Measurements from ENCODE around the gene SLC38A10. TPM values are rescaled to one million over a fixed set of nuclear protein-coding genes. Genes with fewer than 3 reads are reported as not detected.

Gene SLC38A10
- total and polyA plus RNA-seq, 2 of the 13 experiments (the other 11 are each of a cell fraction or from before 2014, with no cell fraction given), result 23.4 to 55.8 TPM

- ATAC-seq, result peak; percentile 3
- Histone ChIP-seq H3K27me3 (ENCODE audit: control insufficient read depth in 1 of 2, insufficient read depth in 2 of 2, low read length in 2 of 2) (no peaks in the 10 kb centered on the region), H2AFZ (ENCODE audit: low read length) (no peak overlapping the region), H3K4me3 (replicated peaks in 1 of 3; ENCODE audit: insufficient read depth in 1 of 3, low read depth in 2 of 3, low read length in 3 of 3) (peak overlapping the region; percentile 63 to 91 (median 87)), H4K20me1 (ENCODE audit: insufficient read depth, low read length) (no peaks in the 10 kb centered on the region; the same call in 1 of the 2 replicates), H3K79me2 (ENCODE audit: insufficient read depth, low read length) (peaks cover 12% of the 10 kb centered on the region), H3K9me3 (ENCODE audit: low read length) (no peaks in the 10 kb centered on the region), H3K4me2 (ENCODE audit: low read depth, low read length) (peak overlapping the region; percentile 93), H3K4me1 (ENCODE audit: insufficient read depth, low read length) (peaks cover 32% of the 10 kb centered on the region), H3K36me3 (replicated peaks in 1 of 2; ENCODE audit: control insufficient read depth in 1 of 2, insufficient read depth in 2 of 2, low read length in 2 of 2) (peaks cover 6 to 9% of the 10 kb centered on the region in 2 experiments; a peak in 4 of 5 replicates), H3K27ac (ENCODE audit: extremely low read length, insufficient read depth, low read length) (peak overlapping the region; percentile 37), H3K9ac (ENCODE audit: insufficient read depth, low read depth, low read length) (peak overlapping the region; percentile 74)
- intact Hi-C loops (cut with micrococcal nuclease; ENCODE audit: unreplicated experiment) (loop anchor here (5.0 kb wide), 1 partner anchor 80 kb away; no protein-coding TSS in a partner anchor), in situ Hi-C loops (cut with HindIII; ENCODE audit: extremely low pct_ligation_motif_present, low pct_unique_long_range_greater_than_20kb) (no loop called here)
- 0% methylated on average over 10 of the region's 30 CpGs for WGBS (ENCODE audit: low lambda C conversion rate)
- DNase-seq (ENCODE audit: low spot score), result no peak
- POLR2A ChIA-PET, result interaction anchor here (0.6 to 1.4 kb wide), 24 partner anchors 9 to 675 kb away, joined by 3 to 61 read pairs (median 4); partner anchors contain the start of genes ACTG1, BAHCC1, NDUFAF8 and PVALEF
- no TSS peak for BruUV-seq (replicated peaks)
- no peak for FAIRE-seq
- CTCF ChIA-PET (ENCODE audit: low intra/inter-chr PET ratio, low total read pairs), result no interaction called here
- TF ChIP-seq ZNF350 (CRISPR knock-in tag; IDR thresholded peaks at IDR 0.05; ENCODE audit: borderline replicate concordance, low read depth), result no peak
- TF ChIP-seq EEA1 (CRISPR knock-in tag; IDR thresholded peaks at IDR 0.05; ENCODE audit: borderline replicate concordance), result peak; percentile 56; the same call in 1 of the 2 replicates
- peak; percentile 76; the same call in 1 of the 2 replicates for TF ChIP-seq ZNF83 (CRISPR knock-in tag; IDR thresholded peaks at IDR 0.05; ENCODE audit: borderline replicate concordance)
- TF ChIP-seq KDM5A (IDR thresholded peaks at IDR 0.05; ENCODE audit: borderline replicate concordance, low read length), result 0 out of 2 replicates have a peak, but pooled peaks have one; percentile 47
- 0 out of 2 replicates have a peak, but pooled peaks have one; percentile 10 for TF ChIP-seq NR2F2 (IDR thresholded peaks at IDR 0.05; ENCODE audit: borderline replicate concordance, low read depth)
- 0 out of 2 replicates have a peak, but pooled peaks have one; percentile 17 for TF ChIP-seq ATF7-NPFF (CRISPR knock-in tag; IDR thresholded peaks at IDR 0.05; ENCODE audit: low read depth)
- TF ChIP-seq HNRNPK (IDR thresholded peaks at IDR 0.05; ENCODE audit: low read depth, low read length, poor library complexity, severe bottlenecking), result peak; percentile 84
- TF ChIP-seq ZNF282 (IDR thresholded peaks at IDR 0.05; ENCODE audit: partially characterized antibody), result no peak
- TF ChIP-seq POLR2G (IDR thresholded peaks at IDR 0.05; ENCODE audit: low read depth, low read length), result no peak
- no peak for TF ChIP-seq ZNF207 (IDR thresholded peaks at IDR 0.05; ENCODE audit: borderline replicate concordance)
- 0 out of 2 replicates have a peak, but pooled peaks have one; percentile 44 for TF ChIP-seq ATF3 (CRISPR knock-in tag; IDR thresholded peaks at IDR 0.05)
- no peak for TF ChIP-seq ZNF274 (CRISPR knock-in tag; IDR thresholded peaks at IDR 0.05)
- TF ChIP-seq GFI1 (CRISPR knock-in tag; IDR thresholded peaks at IDR 0.05; ENCODE audit: borderline replicate concordance), result 0 out of 2 replicates have a peak, but pooled peaks have one; percentile 11
- TF ChIP-seq ARNTL (CRISPR knock-in tag; IDR thresholded peaks at IDR 0.05), result 0 out of 2 replicates have a peak, but pooled peaks have one; percentile 11
- 0 out of 2 replicates have a peak, but pooled peaks have one; percentile 36 for TF ChIP-seq ARHGAP35 (CRISPR knock-in tag; IDR thresholded peaks at IDR 0.05; ENCODE audit: borderline replicate concordance)
- TF ChIP-seq NR2F1 (CRISPR knock-in tag; IDR thresholded peaks at IDR 0.05), result no peak
- peak; percentile 74; the same call in 1 of the 2 replicates for TF ChIP-seq ZNF30 (CRISPR knock-in tag; IDR thresholded peaks at IDR 0.05)
- peak; percentile 51; the same call in 1 of the 2 replicates for TF ChIP-seq SRY (CRISPR knock-in tag; IDR thresholded peaks at IDR 0.05)
- TF ChIP-seq RAD21 (CRISPR knock-in tag; IDR thresholded peaks at IDR 0.05), result 0 out of 2 replicates have a peak, but pooled peaks have one; percentile 21
- peak; percentile 3; the same call in 1 of the 2 replicates for TF ChIP-seq ZNF547 (CRISPR knock-in tag; IDR thresholded peaks at IDR 0.05)
- TF ChIP-seq ZBTB2 (CRISPR knock-in tag; IDR thresholded peaks at IDR 0.05; ENCODE audit: low read depth), result 0 out of 2 replicates have a peak, but pooled peaks have one; percentile 2
- TF ChIP-seq, protein P1, sequence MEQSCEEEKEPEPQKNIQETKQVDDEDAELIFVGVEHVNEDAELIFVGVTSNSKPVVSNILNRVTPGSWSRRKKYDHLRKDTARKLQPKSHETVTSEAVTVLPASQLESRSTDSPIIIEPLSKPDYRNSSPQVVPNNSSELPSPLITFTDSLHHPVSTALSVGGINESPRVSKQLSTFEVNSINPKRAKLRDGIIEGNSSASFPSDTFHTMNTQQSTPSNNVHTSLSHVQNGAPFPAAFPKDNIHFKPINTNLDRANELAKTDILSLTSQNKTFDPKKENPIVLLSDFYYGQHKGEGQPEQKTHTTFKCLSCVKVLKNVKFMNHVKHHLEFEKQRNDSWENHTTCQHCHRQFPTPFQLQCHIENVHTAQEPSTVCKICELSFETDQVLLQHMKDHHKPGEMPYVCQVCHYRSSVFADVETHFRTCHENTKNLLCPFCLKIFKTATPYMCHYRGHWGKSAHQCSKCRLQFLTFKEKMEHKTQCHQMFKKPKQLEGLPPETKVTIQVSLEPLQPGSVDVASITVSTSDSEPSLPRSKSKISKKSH (CRISPR knock-in tag; IDR thresholded peaks at IDR 0.05; ENCODE audit: borderline replicate concordance), result no peak
Measured at GRCh38 chr17:81222620-81222905, 72.5 kb downstream of the SLC38A10 start.

Data from HepG2 (cell line).